SW 1271 (cell line): ENCODE measurements around the gene SCIN.
"Not testable (repeated sequence)": the region's sequence is repeated elsewhere in the genome, so short reads cannot be mapped to it uniquely, and the experiment has no call there.

Experiments
- DNase-seq, 2 experiments: peaks; one replicate each; lab custom pipeline; 2025; lab: John Stamatoyannopoulos, UW

Gene SCIN

DNA sequence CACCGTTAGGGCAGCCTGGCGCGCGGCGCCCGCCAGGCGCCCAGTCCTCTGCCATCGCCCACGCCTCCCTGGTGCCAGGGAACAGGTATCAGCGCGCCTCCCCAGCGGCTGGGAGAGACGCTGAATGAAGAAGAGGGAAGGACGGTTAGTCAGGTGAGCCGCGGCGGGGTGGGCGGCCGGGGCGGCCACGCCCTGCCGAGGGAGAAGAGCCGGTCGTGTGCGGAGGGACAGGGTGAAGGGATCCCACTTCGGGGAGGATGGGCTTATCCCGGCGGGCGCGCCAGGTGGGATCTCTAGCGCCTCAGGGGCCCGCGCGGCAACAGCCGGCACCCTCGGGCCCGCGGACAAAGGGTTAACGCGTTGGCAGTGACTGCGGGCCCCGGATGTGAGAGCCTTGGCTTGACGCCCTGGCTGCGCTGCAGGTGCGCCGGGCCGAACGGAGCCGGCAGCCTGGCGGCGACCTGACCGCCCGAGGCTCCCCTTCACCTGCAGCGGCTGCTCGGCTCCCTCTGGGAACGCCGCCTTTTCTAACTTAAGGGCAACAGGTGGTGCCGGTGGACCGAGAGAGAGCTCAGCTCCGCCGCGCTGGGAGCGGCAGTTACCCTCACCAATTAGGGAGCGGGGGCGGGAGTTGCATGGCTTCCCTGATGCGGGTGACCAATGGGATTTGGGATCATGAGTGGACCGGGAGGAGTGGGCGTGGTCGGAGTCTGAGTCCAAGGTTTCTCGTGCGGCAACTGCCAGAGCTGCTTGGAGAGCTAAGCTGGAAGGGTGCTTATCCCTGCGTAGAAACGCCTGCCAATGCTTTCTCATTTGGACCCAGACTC, 116.6 kb downstream of the SCIN start, which contains the start of gene ARL4A:
Gene ARL4A, plus strand, starts transcription at position 743 of the 827 bp plus-strand sequence. CDS start 622 bp downstream, outside the sequence.
- peak; percentile 91 to 99 for DNase-seq

DNA sequence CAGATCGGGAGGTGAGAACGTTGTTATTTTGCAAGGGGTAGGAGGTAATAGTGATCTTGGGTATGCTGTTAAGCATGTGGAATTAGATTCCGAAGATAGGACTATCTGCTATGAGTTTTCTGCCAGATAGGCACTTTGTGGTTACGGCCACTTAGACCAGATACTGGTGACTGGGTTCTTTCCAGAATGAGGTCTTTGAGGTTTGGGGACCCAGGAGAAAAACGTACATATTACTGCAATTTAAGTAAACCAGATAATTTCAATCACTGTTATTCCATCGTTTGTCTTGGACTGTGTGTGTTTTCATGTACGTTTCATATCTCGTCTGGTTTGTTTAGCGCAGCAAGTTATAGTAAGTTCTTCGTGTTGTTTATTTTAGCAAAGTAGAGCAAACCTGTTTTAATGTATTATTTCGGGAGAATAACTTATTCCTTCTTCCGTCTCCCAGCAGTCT, 117.2 kb downstream of the SCIN start:
- DNase-seq: no peak

DNA sequence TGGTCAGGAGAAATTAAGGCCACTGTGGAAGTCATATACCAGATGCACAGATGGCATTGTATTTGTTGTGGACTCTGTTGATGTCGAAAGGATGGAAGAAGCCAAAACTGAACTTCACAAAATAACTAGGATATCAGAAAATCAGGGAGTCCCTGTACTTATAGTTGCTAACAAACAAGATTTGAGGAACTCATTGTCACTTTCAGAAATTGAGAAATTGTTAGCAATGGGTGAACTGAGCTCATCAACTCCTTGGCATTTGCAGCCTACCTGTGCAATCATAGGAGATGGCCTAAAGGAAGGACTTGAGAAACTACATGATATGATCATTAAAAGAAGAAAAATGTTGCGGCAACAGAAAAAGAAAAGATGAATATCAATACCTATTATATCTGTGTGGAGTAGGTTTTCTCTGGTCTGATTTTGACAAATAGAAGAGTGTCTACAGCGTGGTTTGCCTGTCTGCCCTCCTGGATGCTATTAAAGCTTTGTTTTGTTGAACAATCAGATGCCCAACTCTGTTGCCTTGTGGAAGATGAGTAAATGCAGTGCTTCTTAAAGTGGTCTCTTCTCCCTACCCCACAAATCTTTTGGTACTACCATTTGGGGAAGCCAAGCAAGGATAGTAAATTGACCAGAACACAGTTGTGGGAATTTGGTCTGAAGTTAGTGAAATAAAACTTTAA, 118.1 kb downstream of the SCIN start:
- not testable (repeated sequence) for DNase-seq

DNA sequence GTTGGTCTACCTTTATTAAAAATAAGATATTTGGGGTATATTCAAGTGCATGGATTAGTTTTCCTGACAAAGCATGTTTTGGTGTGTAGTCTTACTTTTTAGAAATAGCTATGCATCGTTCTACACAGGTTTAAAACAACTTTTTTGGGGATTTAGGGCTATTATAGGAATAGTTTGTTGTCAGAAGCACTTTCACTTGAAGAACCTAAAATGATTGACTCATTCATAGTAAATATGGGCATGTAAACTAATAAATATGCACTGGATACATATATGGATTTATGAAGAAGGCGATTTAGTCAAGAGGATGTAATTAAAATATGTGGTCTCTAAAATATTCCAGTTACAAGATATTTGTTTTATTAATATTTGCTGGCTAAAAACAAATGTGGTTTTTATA, 118.9 kb downstream of the SCIN start:
- DNase-seq: no peak

DNA sequence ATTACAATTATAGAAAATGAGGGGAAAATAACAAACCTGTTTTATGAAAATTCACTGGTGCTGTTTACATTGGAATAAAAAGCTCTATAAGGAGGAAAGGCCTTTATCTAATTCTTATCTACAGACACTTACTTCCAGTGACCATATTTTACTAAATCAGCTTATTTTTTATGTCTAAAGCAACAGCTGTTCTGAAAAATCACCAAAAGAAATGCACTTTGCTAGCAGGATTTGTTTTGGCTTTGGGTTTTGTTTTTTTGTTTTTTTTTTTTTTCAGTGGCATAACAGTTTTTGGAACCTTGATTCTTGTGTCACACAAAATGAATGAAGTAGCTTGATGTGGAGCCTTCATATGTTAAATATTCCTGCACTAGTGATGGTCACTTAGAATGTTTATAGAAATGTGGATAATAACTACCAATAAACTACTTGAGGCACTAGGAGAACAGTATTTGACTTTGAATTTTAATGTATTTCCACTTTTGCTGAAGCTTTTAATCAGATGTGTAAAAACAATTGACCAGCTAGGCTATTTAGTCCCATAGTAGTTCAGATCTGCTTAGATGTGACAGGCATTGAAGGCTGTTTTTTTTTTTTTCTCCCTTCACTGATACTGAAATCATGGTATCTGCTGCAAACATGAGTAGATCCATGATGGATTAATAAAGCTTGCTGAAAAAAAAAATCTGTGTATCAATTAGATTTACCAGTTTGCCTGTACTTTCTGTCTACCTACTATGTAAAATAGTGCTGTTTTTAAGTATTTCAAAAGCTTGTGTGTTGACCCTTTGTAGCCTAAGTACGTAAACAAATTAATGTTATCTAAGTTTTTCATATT, 119.7 kb downstream of the SCIN start:
- no peak for DNase-seq

DNA sequence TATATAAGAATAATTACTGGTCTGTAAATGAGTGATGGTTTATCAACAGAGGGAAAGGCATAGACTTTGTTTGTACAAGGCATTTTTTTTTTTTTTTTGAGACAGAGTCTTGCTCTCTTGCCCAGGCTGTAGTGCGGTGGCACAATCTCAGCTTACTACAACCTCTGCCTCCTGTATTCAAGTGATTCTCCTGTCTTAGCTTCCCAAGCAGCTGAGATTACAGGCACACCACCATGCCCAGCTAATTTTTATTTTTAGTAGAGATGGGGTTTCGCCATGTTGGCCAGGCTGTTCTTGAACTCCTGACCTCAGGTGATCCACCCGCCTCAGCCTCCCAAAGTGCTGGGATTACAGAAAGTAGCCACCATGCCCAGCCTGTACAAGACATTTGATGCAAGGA, 120.9 kb downstream of the SCIN start:
- not testable (repeated sequence) for DNase-seq

DNA sequence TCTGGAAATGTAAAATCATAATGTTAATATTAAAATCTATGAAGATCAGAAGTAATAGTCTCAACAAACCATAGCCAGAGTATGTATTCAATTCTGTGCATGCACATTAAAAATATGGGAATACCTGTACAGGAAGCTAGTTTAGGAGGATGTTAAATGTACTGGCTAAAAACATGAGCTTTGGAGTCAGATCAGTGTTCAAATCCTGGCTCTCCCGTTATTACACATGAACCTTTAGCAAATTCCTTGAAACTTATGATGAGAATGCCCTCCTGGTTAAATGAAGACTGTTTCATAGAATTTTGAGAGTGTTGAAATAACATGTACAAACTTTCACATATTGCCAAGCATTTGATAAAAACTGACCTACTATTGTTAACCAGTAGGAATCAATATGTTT, 121.5 kb downstream of the SCIN start:
- DNase-seq: no peak

DNA sequence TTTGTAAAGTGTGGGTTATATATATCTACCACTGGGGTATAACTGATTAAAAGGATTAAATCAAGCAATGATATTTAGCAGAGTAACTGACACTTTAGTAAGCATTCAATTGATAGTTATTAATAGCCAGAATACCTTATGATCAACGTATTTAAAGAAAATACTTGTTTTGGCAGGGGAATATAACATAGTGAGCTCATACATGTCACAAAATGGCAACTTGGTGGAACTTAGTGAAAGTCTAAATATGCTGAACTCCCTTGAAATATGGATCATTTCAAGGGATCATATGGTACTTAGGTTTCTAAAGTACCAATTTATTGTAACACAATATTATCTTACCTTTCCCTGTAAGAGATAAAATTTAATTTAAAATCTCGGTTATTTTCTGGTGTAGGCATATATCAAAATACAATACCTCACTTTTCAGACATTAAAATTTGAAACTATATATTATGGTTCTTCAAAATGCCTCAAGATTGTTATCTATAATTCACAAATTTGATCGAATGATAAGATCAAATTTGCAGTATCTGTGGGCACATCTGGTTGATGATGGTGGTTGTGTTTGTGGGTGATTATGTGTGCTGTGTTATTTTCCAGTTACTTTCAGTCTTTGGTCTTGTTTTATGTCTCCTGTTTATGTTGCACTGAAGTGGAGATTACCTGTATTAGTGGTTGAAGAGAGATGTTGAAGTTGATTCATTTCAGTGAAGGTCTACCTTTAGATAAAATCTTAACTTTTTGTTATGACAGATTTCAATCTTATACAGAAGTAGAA, 122.1 kb downstream of the SCIN start:
- DNase-seq: no peak

DNA sequence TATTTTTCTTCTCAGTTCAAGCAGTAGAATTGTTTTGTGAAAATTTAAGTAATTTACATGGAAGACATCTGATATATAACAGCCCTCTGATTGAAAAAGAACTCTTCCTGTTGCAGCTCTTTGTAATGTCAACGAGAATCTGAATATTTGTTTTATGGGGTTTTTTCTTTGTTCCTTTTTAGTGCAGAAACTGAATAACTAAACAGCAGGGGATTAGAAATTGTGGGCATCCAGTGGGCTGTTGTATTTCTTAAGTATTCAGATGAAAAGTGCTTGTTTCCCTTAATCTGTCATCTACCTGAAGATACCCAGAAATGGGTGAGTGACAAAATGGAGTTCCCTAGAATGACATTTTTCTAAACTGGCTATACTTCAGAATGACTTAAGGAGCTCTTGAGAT, 124.3 kb downstream of the SCIN start:
- DNase-seq: no peak

DNA sequence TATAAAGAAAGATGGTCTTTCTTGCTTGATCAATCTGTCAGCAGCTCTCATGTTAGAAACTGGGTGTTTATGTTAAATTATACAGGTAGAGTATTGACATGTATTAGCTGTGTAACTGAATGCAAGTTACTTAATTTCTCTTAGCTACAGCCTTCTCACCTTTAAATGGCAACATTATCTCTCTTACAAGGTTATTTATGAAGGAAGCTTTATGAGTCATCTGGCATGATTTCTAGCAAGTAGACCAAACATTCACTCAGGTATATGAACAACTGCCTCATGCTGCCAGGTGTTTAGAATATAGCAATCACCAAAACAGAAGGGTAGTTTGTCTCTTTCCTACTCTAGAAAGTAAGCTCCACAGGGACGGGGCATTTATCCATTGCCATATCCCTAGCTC, 125.4 kb downstream of the SCIN start:
- DNase-seq: no peak

DNA sequence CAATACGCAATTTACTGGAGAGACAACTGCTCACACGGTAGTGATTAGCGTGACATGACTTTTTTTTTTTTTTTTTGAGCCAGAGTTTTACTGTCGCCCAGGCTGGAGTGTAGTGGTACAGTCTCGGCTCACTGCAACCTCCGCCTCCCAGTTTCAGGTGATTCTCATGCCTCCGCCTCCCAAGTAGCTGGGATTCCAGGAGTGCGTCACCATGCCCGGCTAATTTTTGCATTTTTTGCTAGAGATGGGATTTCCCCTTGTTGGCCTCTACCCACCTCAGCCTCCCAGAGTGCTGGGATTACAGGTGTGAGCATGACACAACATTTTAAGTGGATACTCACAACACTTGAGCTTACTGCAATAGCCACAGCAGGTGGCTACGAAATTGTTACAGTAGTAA, 128.8 kb downstream of the SCIN start:
- DNase-seq: no peak

DNA sequence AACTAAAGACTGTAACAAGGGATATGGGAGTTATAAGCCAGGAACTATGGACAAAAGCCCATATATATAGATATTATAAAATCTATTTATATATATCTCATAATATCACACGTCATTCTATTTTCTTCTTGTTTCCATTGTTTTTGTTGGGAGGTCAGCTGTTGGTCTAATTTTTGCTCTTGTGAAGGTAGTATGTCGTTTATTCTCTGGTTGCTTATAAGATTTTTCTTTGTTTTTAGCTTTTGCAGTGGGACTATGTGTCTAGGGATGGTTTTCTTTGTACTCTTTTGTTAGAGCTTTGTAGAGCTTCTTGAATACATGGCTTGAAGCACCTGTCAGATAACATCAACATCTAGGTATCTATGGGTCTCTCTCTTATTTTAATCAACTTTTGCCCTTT, 130.9 kb downstream of the SCIN start:
- DNase-seq: no peak

DNA sequence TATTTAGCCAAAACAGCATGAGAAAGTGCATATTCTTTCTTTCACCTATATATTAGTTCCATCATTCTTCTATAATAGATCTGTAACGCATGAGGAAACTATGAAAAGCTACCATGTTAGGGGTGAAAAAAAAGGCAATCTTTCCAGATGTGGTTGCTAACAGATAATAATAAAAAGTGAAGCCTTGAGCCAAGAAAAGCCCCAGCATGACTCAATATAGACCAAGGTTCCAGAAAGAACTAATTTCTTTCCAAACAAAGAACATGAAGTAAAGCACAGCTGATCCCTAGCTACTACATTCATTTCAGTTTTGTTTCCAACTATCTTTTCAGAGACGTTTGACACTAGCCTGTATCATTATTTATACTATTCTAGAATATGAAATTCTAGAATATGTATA, 133.4 kb downstream of the SCIN start:
- DNase-seq: no peak

DNA sequence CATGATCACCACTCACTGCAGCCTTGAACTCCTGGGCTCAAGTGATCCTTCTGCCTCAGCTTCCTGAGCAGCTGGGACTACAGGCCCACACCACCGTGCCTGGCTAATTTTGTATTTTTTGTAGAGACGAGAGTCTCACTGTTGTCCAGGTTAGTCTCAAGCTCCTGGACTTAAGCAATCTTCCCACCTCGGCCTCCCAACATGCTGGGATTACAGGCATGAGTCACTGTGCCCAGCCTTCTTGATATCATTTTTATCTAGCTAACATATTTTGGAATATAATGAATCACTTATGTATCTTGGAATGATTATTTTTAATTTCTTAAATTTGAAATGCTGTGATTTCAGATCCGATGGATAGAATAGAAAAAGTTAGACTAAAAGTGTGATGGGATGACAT, 135.4 kb downstream of the SCIN start:
- no peak for DNase-seq

DNA sequence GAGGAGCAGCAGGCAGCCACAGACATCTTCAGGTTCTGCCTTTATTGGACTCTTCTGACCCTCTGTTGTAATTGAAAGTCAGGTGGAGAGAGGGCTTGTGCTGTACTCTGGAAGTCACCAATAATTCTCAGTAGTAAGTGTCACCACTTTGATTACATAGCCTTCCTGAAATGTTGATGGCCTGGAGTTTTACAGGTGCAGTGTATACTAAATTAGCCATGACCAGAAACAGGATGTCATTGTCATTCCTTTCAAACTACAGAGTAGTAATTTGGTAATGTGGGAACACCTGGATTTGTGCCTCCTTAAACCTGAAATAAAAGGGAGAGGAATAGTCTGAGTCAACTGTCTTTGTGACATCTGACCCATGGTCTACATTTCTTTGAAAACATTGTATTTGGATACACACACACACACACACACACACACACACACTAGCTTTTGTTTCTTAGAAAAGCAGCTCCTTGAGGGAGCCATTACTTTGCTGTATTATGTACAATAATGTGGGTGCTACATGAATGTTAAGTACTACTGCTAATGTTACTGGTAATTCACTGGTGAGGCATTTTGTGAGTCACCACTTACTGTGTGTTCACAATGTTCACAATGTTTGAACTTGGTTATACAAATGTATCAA, 136.5 kb downstream of the SCIN start:
- DNase-seq: no peak

DNA sequence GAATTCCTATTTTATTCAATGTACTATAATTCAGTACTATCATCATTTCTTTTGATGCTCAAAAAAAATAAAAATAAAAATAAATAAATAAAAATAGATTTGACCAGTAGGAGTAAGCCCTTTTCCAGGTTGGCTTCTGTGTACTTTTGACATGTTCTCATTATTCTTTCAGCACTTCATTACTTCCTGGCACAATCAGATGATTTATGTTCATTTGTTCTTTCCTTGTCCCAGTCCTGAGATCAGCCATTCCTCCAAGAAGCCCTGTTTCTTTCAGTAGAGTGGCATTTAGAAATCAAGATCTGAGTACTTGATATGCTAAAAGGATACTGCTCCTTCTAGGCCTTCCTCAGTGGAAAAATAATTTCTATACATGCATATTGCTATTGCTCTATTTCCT, 137.8 kb downstream of the SCIN start:
- DNase-seq: no peak
